ENCODE results near the gene SFN.

- no peak for TF ChIP-seq CTCF (IDR thresholded peaks at IDR 0.05 in 4 of 5, conservative IDR thresholded peaks at IDR 0.05 in 1 of 5)
- TF ChIP-seq POLR2A (IDR thresholded peaks at IDR 0.05): no peak
Measured at GRCh38 chr1:26909951-26910342, 47.0 kb downstream of the SFN start.
